SK-N-SH treated with all-trans-retinoic acid at 6 μM for 48 hours (cell line): ENCODE measurements around the gene TIPRL.

Source experiments
- ATAC-seq: fragments of 200-7000 bp; cut with Tn5 transposase; 3 replicates; pipeline ENCODE4 v1.9.1; 2020; ENCODE audit warnings: mild to moderate bottlenecking, moderate library complexity
- ARNTL ChIP-seq: fragments of 450-650 bp; formaldehyde crosslinking; IDR thresholded peaks from 2 replicates; pipeline ENCODE4 v1.5.0; 2020; ENCODE audit warnings: low read depth, mild to moderate bottlenecking, moderate library complexity, borderline replicate concordance
- BACH2 ChIP-seq: fragments of 250-450 bp; sonication (Bioruptor Pico); IDR thresholded peaks from 2 replicates; pipeline ENCODE4 v1.9.0; 2021; ENCODE audit warnings: mild to moderate bottlenecking, borderline replicate concordance
- CSDC2 ChIP-seq: fragments of 250-450 bp; sonication (Bioruptor Pico); IDR thresholded peaks from 2 replicates; pipeline ENCODE4 v1.5.0; 2020; ENCODE audit warnings: mild to moderate bottlenecking, moderate library complexity
- GLIS3 ChIP-seq: fragments of 250-450 bp; sonication (Bioruptor Pico); IDR thresholded peaks from 2 replicates; pipeline ENCODE4 v1.5.0; 2020; ENCODE audit warnings: mild to moderate bottlenecking, moderate library complexity
- ISL1 ChIP-seq: fragments of 250-450 bp; sonication (Bioruptor Pico); IDR thresholded peaks from 2 replicates; pipeline ENCODE4 v2.1.2; 2022; ENCODE audit warnings: mild to moderate bottlenecking, moderate library complexity
- OSR1 ChIP-seq: fragments of 250-450 bp; sonication (Bioruptor Pico); IDR thresholded peaks from 2 replicates; pipeline ENCODE4 v1.8.0; 2022; ENCODE audit warnings: moderate library complexity, mild to moderate bottlenecking, inconsistent platforms
- PPARA ChIP-seq: fragments of 250-450 bp; sonication (Bioruptor Pico); IDR thresholded peaks from 2 replicates; pipeline ENCODE4 v1.5.0; 2020; ENCODE audit warnings: mild to moderate bottlenecking, borderline replicate concordance
- RARB ChIP-seq: fragments of 250-450 bp; sonication (Bioruptor Pico); IDR thresholded peaks from 2 replicates; pipeline ENCODE4 v1.8.0; 2021; ENCODE audit warnings: mild to moderate bottlenecking, moderate library complexity
- SNAI2 ChIP-seq: fragments of 250-450 bp; sonication (Bioruptor Pico); IDR thresholded peaks from 2 replicates; pipeline ENCODE4 v1.5.0; 2020; ENCODE audit warnings: mild to moderate bottlenecking, moderate library complexity
- TCF4 ChIP-seq: fragments of 250-450 bp; sonication (Bioruptor Pico); IDR thresholded peaks from 2 replicates; pipeline ENCODE4 v1.8.0; 2021; ENCODE audit warnings: mild to moderate bottlenecking, moderate library complexity, borderline replicate concordance
- TOX ChIP-seq: fragments of 250-450 bp; sonication (Bioruptor Pico); IDR thresholded peaks from 2 replicates; pipeline ENCODE4 v1.8.0; 2021; ENCODE audit warnings: mild to moderate bottlenecking, moderate library complexity, borderline replicate concordance
- ZC3H10 ChIP-seq: fragments of 250-450 bp; sonication (Bioruptor Pico); IDR thresholded peaks from 2 replicates; pipeline ENCODE4 v1.5.1; 2021; ENCODE audit warnings: mild to moderate bottlenecking, moderate library complexity
- ZFP3 ChIP-seq: fragments of 250-450 bp; sonication (Bioruptor Pico); IDR thresholded peaks from 2 replicates; pipeline ENCODE4 v1.5.0; 2020; ENCODE audit warnings: mild to moderate bottlenecking, moderate library complexity
- ZNF565 ChIP-seq: fragments of 450-650 bp; formaldehyde crosslinking; conservative IDR thresholded peaks from 2 replicates; pipeline ENCODE4 v1.5.0; 2020; ENCODE audit warnings: low read depth, mild to moderate bottlenecking, moderate library complexity
- ZNF70 ChIP-seq: fragments of 450-650 bp; formaldehyde crosslinking; IDR thresholded peaks from 2 replicates; pipeline ENCODE4 v1.5.0; 2020; ENCODE audit warnings: mild to moderate bottlenecking, moderate library complexity
- ZNF8 ChIP-seq: fragments of 450-650 bp; formaldehyde crosslinking; IDR thresholded peaks from 2 replicates; pipeline ENCODE4 v1.5.0; 2020; ENCODE audit warnings: mild to moderate bottlenecking, moderate library complexity
- TF ChIP-seq, protein P1 (sequence below): fragments of 250-450 bp; sonication (Bioruptor Pico); IDR thresholded peaks from 2 replicates; pipeline ENCODE4 v1.5.0; 2020; ENCODE audit warnings: mild to moderate bottlenecking, moderate library complexity
- TF ChIP-seq, protein P2 (sequence below): fragments of 250-450 bp; sonication (Bioruptor Pico); IDR thresholded peaks from 2 replicates; pipeline ENCODE4 v1.8.0; 2020; ENCODE audit warnings: mild to moderate bottlenecking, moderate library complexity, borderline replicate concordance
- TF ChIP-seq, protein P3 (sequence below): fragments of 250-450 bp; sonication (Bioruptor Pico); IDR thresholded peaks from 2 replicates; pipeline ENCODE4 v1.5.1; 2021; ENCODE audit warnings: mild to moderate bottlenecking, moderate library complexity
- TF ChIP-seq, protein P4 (sequence below): fragments of 250-450 bp; sonication (Bioruptor Pico); IDR thresholded peaks from 2 replicates; pipeline ENCODE4 v1.5.1; 2020; ENCODE audit warnings: low read depth, mild to moderate bottlenecking, moderate library complexity
- TF ChIP-seq, protein P5 (sequence below): fragments of 250-450 bp; sonication (Bioruptor Pico); IDR thresholded peaks from 2 replicates; pipeline ENCODE4 v1.8.0; 2021; ENCODE audit warnings: low read depth, mild to moderate bottlenecking, moderate library complexity, borderline replicate concordance

TIPRL gene

DNA sequence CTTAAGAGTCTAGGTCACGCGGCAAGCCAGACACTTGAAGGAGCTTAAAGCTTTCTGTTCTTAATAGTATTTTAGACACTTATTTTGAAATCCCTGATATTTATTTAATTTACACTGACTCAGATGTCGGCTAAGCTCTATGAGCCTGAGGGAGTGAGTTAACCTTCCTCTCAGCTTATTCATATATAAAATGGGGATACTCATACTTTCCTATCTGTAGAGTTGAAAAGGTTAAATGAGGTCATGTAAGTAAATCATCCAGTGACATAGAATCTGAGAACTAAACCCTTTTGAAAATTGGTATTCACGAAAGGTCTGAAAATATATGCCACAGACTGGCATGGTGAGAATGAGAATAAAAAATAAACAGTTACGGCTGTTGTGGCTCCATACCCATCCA is 40.6 kb upstream of the TIPRL start:
- TF ChIP-seq, protein P1, sequence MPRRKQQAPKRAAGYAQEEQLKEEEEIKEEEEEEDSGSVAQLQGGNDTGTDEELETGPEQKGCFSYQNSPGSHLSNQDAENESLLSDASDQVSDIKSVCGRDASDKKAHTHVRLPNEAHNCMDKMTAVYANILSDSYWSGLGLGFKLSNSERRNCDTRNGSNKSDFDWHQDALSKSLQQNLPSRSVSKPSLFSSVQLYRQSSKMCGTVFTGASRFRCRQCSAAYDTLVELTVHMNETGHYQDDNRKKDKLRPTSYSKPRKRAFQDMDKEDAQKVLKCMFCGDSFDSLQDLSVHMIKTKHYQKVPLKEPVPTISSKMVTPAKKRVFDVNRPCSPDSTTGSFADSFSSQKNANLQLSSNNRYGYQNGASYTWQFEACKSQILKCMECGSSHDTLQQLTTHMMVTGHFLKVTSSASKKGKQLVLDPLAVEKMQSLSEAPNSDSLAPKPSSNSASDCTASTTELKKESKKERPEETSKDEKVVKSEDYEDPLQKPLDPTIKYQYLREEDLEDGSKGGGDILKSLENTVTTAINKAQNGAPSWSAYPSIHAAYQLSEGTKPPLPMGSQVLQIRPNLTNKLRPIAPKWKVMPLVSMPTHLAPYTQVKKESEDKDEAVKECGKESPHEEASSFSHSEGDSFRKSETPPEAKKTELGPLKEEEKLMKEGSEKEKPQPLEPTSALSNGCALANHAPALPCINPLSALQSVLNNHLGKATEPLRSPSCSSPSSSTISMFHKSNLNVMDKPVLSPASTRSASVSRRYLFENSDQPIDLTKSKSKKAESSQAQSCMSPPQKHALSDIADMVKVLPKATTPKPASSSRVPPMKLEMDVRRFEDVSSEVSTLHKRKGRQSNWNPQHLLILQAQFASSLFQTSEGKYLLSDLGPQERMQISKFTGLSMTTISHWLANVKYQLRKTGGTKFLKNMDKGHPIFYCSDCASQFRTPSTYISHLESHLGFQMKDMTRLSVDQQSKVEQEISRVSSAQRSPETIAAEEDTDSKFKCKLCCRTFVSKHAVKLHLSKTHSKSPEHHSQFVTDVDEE (CRISPR knock-in tag), result no peak
- no peak for TF ChIP-seq OSR1 (CRISPR knock-in tag)
- no peak for TF ChIP-seq ZNF565 (CRISPR knock-in tag)
- TF ChIP-seq BACH2 (CRISPR knock-in tag), result no peak
- TF ChIP-seq, protein P2, sequence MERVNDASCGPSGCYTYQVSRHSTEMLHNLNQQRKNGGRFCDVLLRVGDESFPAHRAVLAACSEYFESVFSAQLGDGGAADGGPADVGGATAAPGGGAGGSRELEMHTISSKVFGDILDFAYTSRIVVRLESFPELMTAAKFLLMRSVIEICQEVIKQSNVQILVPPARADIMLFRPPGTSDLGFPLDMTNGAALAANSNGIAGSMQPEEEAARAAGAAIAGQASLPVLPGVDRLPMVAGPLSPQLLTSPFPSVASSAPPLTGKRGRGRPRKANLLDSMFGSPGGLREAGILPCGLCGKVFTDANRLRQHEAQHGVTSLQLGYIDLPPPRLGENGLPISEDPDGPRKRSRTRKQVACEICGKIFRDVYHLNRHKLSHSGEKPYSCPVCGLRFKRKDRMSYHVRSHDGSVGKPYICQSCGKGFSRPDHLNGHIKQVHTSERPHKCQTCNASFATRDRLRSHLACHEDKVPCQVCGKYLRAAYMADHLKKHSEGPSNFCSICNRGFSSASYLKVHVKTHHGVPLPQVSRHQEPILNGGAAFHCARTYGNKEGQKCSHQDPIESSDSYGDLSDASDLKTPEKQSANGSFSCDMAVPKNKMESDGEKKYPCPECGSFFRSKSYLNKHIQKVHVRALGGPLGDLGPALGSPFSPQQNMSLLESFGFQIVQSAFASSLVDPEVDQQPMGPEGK, result no peak
- ATAC-seq, result no peak

DNA sequence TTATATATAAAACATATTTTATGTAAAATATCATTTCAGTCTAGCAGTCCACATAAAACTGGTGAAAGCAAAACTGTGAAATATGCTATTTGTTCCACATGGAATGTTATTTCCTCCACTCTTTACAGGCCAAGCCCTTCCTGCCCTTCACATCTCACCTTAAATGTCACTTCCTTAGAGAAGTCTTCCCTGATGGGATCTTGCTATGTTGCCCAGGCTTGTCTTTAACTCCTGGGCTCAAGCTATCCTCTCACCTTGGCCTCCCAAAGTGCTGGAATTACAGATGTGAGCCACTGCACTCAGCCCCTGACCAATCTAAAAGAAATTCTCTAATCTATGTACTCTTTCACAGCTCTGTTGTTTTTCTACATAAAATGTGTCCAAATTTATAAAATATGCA is 39.7 kb upstream of the TIPRL start:
- no peak for ATAC-seq
- no peak for TF ChIP-seq ZNF565 (CRISPR knock-in tag)
- TF ChIP-seq TOX (CRISPR knock-in tag), result no peak
- TF ChIP-seq, protein P2, result no peak
- no peak for TF ChIP-seq ZFP3 (CRISPR knock-in tag)
- TF ChIP-seq GLIS3, result no peak
- TF ChIP-seq TCF4 (CRISPR knock-in tag), result no peak
- TF ChIP-seq SNAI2 (CRISPR knock-in tag), result no peak
- TF ChIP-seq, protein P1 (CRISPR knock-in tag), result no peak
- no peak for TF ChIP-seq PPARA (CRISPR knock-in tag)
- TF ChIP-seq ZC3H10 (CRISPR knock-in tag), result no peak
- no peak for TF ChIP-seq RARB (CRISPR knock-in tag)

DNA sequence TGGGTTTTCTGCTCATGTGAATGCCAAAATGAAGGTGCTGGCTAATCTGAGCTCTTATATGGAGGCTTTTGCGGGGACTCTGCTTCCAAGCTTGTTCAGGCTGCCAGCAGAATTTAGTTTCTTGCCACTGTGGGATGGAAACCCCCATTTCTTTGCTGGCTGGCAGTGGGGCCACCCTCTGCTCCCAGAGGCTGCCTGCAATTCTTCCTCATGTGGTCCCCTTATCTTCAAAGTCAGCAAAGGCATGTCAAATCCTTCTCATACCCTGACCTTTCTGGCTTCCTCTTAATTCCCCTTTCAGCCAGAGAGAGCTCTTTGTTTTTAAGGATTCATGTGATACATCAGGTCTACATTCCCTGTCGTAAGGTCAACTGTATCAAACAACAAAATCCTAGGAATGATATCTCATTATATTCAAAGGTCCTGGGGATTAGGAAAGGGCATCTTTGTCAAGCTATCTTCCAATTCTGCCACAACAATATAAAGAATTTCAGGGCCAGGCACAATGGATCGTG is 36.8 kb upstream of the TIPRL start:
- ATAC-seq, result no peak
- TF ChIP-seq ZNF70 (CRISPR knock-in tag) (no peak), ZC3H10 (CRISPR knock-in tag) (no peak), ARNTL (CRISPR knock-in tag) (no peak), RARB (CRISPR knock-in tag) (no peak), ZNF565 (CRISPR knock-in tag) (no peak), PPARA (CRISPR knock-in tag) (no peak), TOX (CRISPR knock-in tag) (no peak), OSR1 (CRISPR knock-in tag) (no peak), ISL1 (CRISPR knock-in tag) (no peak), GLIS3 (no peak), ZNF8 (no peak), CSDC2 (no peak), ZFP3 (CRISPR knock-in tag) (no peak)
- TF ChIP-seq, protein P3, sequence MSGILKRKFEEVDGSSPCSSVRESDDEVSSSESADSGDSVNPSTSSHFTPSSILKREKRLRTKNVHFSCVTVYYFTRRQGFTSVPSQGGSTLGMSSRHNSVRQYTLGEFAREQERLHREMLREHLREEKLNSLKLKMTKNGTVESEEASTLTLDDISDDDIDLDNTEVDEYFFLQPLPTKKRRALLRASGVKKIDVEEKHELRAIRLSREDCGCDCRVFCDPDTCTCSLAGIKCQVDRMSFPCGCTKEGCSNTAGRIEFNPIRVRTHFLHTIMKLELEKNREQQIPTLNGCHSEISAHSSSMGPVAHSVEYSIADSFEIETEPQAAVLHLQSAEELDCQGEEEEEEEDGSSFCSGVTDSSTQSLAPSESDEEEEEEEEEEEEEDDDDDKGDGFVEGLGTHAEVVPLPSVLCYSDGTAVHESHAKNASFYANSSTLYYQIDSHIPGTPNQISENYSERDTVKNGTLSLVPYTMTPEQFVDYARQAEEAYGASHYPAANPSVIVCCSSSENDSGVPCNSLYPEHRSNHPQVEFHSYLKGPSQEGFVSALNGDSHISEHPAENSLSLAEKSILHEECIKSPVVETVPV, result no peak
- TF ChIP-seq, protein P4, sequence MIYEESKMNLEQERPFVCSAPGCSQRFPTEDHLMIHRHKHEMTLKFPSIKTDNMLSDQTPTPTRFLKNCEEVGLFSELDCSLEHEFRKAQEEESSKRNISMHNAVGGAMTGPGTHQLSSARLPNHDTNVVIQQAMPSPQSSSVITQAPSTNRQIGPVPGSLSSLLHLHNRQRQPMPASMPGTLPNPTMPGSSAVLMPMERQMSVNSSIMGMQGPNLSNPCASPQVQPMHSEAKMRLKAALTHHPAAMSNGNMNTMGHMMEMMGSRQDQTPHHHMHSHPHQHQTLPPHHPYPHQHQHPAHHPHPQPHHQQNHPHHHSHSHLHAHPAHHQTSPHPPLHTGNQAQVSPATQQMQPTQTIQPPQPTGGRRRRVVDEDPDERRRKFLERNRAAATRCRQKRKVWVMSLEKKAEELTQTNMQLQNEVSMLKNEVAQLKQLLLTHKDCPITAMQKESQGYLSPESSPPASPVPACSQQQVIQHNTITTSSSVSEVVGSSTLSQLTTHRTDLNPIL, result no peak
- TF ChIP-seq, protein P2, result no peak
- TF ChIP-seq, protein P5, sequence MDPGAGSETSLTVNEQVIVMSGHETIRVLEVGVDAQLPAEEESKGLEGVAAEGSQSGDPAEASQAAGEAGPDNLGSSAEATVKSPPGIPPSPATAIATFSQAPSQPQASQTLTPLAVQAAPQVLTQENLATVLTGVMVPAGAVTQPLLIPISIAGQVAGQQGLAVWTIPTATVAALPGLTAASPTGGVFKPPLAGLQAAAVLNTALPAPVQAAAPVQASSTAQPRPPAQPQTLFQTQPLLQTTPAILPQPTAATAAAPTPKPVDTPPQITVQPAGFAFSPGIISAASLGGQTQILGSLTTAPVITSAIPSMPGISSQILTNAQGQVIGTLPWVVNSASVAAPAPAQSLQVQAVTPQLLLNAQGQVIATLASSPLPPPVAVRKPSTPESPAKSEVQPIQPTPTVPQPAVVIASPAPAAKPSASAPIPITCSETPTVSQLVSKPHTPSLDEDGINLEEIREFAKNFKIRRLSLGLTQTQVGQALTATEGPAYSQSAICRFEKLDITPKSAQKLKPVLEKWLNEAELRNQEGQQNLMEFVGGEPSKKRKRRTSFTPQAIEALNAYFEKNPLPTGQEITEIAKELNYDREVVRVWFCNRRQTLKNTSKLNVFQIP (CRISPR knock-in tag), result no peak
